GM21390 (cell line): ENCODE measurements around the gene PSAP.
A peak's percentile ranks its signal among the peaks of the same experiment; 100 is the strongest.
"Not testable (repeated sequence)": the region's sequence is repeated elsewhere in the genome, so short reads cannot be mapped to it uniquely, and the experiment has no call there.

Experiments
- ATAC-seq: cut with Tn5 transposase; IDR thresholded peaks from one replicate; pipeline ENCODE4 v1.9.1; 2021; ENCODE audit not compliant: unreplicated experiment

The PSAP gene

DNA sequence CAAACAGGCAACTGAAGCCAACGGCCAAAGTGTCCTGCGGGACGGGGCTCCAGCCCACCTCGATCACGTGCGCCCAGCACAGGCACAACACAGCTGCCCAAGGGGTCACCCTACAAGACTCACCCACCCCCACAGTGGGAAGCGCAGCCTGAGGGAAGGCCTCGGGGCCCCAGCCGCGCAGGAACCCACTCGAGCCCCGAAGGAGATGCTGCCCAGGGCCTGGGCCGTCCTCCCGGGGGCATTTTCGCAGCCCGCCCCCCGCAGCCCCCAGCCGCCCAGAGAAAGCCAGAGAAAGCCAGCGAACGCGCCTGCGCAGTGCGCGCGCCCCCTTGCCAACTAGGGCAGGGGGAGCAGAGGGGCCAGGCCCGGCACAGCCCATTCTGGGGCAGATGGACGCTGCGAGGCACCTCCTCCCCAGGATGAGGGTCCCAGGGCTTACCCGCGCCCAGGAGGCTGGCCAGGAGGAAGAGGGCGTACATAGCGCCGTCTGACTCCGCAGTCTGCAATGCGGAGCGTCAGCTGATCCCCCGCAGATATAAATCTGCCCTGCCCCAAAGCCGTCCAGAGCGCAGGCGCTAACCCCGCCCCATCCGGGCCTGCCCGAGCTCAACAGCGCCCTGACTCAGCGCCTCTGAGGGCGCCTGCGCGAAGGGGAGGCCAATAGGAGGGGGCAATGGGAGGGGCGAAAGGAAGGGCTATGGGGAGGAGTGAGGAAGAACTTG, at the start of gene PSAP:
Gene PSAP, minus strand, starts transcription at position 509 of the 722 bp plus-strand sequence. Its CDS starts 30 bp downstream, at position 479.
- peak; percentile 93 for ATAC-seq

DNA sequence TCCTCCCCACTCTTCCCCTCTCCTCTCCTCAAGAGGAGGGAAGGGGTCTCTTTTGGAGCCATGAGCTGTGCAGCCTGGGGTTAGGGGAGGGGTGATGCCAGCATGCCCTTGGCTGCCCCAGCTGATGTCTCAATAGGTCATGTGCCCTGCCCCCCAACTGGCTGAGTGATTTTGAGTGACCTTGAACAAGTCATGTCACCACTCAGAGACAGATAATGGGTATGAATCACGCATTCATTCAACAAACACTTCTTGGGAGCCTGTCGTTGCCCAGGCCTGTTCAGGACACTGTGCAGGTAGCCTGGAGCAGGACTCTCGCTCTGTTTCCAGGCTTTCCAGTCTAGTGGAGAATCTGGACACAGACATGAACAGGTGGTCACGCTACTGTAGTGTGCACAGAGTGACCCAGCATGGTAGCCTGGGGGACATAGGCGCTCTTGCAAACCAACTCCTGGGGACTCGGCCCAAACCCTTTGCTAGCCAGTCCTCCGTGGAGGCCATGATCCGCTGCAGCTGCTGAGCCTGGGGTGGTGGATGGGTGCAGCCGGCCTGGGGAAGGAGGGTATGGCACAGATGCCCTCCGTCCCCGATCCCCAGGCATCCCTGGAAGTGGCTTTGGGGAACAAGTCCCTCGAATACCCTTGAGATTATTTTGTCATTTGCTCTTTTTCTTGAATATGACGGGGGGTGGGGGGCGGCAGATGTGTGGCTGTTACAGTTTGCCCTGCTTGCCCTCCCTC, 49.6 kb upstream of the PSAP start:
- no peak for ATAC-seq

DNA sequence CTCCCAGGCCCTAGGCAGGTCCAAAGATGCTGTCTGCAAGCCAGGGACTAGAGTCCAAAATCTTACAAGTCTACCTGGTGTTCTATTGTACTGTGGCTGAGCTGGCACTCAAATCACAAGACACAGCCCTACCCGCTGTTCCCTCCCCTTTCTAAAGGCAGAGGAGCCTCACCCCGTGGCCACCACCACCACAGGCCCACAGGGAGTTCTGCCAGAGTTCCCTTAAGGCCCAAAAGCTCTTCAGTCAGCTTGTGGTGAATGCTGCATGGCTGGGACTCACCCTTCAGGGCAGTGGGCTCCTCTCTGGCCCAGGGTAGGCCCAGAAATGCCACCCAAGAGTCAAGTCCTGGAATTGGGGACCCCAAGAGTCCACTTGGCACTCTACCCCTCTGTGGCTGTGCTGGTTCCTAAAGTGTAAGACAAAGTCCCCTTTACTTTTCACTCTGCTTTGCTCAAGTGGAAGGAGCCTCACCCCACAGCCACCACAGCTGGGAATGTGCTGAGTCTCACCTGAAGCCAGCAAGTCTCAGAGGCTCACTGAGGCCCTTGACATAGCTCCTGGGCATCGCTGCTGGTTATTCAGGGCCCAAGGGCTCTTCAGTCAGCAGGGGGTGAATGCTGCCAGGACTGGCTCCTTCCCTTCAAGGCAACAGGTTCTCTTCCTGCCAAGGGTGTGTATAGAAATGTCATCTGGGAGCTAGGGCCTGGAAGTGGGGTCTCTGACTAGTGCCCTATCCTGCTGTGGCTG, 48.8 kb upstream of the PSAP start:
- no peak for ATAC-seq

DNA sequence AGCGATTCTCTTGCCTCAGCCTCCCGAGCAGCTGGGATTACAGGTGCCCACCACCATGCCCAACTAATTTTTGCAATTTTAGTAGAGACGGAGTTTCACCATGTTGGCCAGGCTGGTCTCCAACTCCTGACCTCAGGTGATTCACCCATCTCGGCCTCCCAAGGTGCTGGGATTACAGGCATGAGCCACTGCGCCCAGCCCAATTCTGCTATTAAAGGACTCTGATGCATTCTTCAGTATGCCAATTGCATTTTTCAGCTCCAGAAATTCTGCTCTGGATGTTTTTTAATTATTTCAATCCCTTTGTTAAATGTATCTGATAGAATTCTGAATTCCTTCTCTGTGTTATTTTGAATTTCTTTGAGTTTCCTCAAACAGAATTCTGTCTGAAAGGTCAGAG, 47.3 kb upstream of the PSAP start:
- not testable (repeated sequence) for ATAC-seq

DNA sequence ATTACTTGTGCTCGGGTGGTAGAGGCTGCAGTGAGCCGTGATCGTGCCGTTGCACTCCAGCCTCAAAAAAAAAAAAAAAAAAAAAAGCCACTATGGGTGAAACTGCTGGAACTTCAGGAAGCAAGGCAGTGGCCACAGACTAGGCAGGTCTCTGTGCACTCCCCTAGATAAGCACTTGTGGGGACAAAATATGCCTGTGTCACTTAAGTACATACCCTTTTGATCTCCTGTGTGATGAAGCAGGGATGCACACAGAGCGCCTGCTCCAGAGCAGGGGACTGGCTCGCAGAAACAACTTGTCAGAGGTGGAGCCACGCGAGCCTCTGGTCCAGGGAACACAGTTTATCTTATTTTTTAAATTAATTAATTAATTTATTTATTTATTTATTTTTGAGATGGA, 42.9 kb upstream of the PSAP start:
- no peak for ATAC-seq

DNA sequence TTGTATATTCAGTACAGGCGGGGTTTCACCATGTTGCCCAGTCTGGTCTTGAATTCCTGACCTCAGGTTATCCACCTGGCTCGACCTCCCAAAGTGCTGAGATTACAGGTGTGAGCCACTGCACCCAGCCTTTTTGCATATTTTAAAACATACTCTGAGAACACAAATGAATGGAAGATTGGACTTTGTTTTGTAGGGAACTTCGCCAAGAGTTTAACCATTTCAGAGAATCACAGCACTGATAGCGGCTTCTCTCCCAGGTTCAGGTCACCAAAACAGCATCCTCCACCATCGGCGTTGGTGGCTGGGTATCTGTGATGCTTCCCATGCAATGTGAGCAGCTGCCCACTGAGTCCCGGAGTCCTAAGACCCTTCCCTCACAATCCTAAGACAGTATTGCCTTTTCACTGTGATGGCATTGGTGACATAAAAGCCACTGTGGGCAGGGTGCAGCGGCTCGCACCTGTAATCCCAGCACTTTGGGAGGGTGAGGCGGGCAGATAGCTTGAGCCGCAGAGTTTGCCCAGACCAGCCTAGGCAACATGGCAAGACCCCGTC, 42.3 kb upstream of the PSAP start:
- no peak for ATAC-seq

DNA sequence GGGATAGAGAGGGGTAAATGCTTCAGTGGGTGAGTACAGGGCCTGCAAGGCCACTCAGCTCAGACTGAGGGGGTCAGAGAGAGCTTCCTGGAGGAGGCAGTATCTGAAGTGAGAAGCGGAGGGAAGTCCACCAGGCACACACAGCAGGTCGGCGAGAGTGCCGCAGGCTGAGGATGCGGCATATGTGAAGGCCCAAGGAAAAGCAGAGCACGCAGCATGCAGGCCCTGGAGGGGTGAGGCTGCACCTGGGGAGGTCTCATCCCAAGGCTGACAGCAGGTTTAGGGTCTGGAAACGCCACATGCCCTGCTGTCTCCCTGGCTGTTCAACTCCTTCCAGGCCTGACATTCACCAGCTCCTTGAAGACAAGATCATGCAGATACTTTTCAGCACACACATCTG, 40.4 kb upstream of the PSAP start:
- ATAC-seq: no peak

DNA sequence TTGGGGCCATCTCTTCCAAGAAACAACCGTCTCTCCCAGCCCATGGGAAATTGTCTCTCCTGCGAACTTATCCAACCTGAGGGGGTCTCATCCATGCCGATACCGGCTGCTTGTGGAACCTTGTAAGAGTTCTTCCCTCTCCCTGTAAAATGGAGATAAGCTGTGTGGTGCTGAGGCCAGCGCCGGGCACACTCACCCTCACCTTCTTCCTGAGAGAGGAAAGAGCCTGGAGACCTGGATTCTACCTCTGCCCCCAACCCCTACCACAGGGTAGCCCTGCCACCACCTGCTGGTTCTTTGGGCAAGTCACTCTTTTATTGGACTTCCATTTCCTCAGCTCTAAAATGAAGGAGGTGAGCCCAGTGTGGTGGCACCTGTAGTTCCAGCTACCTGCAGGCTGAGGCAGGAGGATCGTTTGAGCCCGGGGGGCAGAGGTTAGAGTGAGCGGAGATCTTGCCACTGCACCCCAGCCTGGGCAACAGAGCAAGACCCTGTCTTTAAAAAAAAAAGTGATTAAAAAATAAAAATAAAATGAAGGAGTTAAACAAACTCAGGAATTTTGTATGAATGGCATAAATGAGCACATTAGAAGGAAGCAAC, 38.4 kb upstream of the PSAP start:
- no peak for ATAC-seq

DNA sequence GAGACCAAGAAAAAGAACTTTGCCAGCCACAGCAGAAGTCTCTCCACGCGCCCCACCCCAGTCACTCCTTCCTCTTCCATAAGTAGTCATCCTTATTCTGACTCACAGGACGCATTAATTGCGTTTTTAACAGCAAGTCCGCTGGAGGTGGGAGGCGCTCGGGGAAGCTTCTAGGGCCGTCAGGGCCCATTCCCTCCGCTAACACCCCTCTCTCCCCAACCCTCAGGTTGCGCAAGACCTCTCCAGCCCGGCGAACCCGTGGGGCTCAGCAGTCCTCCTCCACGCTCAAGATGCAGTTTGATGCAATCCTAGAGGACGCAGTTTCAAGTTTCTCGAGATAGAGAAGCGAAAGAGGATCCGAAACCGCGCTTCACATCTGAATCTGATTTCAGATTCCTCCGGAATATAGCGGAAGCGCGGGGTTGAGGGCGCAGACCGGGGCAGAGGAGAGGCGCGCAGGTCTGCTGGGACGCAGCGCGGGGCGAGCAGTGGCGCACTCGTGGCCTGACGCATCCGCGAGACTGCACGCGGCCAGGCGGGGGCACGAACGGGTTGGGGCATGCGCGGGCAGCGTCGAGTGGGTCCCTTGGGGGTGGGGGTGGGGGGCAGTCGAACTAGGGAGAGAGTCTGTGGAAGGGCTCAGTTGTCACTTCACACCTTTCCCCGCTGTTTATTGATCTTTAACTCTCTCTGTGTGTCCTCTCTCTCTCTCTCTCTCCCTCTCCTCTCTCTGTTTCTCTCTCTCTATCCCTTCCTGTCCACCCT, 37.8 kb upstream of the PSAP start:
- peak; percentile 93 for ATAC-seq

- ATAC-seq: no peak
These were observed 37.2 kb upstream of the PSAP start for GRCh38 chr10:71888248-71888622.

GRCh38 chr10:71887743-71888142, 36.7 kb upstream of the PSAP start:
- no peak for ATAC-seq

DNA sequence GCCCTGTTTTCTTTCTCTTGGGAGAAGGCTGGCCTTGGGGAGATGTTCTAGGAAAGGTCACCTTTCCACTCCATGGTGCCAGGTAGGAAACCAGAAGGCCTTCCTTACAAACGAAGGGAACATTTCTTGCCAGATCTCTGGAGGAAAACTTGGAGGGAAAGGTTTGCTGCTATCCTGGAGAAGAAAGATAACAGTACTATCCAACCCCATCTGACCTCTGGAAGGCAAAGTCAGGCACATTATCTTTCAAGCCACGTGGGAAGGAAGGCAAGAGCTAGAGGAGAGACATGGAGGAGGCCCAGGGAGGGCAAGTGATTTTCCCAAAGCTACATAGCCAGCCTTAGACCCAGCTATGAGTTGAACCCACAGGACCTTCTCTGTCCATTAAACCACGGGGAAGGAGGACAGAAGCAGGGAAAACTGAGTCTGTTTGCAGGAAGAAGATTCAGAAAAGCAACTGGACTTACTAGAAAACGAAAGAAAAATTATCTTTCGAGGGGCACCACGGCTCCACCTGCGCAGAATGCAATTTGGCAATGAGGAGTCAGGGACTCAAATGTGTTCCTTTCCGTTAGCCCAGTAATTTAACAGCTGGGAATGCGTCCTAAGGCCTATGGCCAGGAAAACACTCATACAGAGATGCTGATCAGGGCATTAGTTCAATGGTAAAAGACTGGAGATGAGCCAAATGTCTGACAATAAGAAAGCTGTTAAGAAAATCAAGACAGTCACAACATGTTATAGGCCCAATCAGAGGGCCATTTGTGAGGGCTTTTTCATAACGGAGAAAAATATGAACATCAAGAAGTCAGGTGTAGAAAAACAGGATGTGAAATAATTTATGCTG, 32.0 kb upstream of the PSAP start:
- ATAC-seq: no peak

DNA sequence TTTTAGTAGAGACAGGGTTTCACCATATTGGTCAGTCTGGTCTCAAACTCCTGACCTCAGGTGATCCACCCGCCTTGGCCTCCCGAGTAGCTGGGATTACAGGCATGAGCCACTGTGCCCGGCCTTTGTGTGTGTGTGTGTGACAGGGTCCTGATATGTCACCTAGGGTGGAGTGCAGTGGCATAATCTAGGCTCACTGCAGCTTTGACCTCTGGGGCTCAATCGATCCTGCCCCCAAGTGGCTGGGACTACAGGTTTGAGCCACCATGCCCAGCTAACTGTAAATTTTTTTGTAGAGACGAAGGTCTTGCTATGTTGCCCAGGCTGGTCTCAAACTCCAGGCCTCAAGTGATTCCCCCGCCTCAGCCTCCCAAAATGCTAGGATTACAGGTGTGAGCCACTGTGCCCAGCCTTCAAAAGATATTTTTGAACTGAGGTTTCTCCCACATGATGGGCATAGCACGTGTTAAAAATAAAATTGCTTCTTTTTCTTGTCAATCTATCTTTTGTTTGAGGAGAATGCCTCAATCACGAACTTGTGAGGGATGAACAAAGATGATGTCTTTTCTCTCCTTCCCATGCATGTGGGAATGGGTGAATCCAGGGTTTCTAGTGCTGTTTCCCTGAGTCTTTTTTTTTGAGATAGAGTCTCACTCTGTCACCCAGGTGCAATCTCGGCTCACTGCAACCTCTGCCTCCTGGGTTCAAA, 30.8 kb upstream of the PSAP start:
- no peak for ATAC-seq

- ATAC-seq: not testable (repeated sequence)
These were observed 30.2 kb upstream of the PSAP start for GRCh38 chr10:71881307-71881624.

DNA sequence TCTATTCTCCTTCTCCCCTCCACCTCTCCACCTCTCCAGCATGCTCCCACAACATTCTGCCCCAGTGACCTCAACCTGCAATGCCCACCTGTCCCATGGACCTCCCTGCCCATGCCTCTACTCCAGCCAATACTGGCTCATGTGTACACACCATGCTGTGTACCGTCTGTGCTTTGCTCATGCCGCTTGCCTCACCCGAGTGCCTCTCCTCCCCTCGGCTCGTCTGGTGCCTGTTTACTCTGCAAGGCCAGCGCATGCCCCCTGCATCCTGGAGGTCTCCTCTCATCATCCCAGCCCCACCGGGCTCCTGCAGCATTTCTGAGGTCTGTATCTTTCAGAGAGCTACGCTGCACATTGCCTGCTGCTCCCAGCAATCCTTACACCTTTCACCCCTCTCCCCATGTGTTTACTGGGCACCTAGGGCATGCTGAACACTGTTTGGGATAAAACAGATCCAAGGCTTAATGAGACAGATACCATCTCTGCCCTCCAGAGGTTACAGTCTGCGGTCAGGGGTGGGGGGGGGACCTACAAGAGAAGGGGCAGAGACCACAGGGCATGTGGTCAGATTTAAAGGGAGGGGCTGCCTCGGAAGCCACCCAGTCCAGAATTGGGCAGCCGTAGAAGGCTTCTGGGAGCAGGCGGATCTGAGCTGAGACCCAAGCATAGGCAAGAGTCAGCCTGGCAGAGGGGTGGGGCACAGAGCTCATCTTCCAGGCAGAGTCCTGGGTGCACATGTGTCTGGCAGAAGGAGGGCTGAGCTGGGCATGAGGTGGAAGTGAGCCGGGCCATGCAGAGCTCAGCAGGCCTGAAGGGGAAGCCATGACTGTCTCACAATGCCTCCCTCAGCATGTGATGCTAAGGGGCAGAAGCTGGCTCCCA, 29.6 kb upstream of the PSAP start:
- ATAC-seq: no peak

GRCh38 chr10:71878327-71879034, 27.4 kb upstream of the PSAP start:
- no peak for ATAC-seq

- ATAC-seq: no peak
These were observed 26.8 kb upstream of the PSAP start for GRCh38 chr10:71877821-71878220.
